SU-DHL-6 (cell line): ENCODE results near the gene ATXN7.

Source experiments
- CTCF ChIP-seq: fragments of 200-600 bp; sonication (generic); IDR thresholded peaks from one replicate; pipeline ENCODE4 v1.5.1; 2017; ENCODE audit warnings: antibody characterized with exemption, mild to moderate bottlenecking, low read length, moderate library complexity; ENCODE audit not compliant: insufficient read depth, poor library complexity, severe bottlenecking
- EZH2phosphoT487 ChIP-seq: fragments of 200-600 bp; sonication (generic), shearing (Covaris generic); conservative IDR thresholded peaks from 2 replicates; pipeline ENCODE4 v1.6.1; 2018; ENCODE audit warnings: mild to moderate bottlenecking, antibody characterized with exemption, low read length, moderate library complexity, mixed read lengths

DNA sequence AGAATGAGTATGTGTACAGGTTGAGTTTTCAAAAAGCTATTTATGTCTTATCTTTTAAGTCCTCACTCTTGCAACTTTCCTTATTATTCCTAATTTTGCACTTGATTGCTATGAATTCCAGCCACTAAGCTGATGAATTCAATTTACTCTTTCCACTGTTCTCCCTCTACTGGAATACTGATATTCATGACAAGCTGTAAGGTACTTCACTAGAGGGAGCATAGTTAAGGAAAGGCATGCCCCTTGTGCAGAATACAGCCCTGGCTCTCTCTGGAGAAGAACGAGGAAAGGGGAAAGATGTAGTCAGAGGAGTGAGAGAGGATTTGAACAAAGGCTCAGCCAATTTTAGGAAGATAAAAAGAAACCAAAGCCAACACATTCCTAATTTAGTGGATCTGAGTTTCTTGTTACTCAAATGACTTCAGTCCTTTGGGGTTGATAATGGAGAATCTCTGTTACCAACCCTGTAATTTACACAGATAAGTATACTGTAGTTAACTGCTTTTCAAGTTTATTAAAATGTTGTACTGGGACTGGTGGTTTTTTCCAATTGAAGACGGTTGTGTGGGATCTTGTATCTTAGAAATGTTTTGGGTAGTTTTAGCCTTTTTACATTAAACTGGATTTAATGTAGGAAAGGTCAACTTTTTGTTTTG, 44.5 kb downstream of the ATXN7 start:
- TF ChIP-seq CTCF (no peak), EZH2phosphoT487 (no peak)
